ENCODE data around the gene POC1B.

DNA sequence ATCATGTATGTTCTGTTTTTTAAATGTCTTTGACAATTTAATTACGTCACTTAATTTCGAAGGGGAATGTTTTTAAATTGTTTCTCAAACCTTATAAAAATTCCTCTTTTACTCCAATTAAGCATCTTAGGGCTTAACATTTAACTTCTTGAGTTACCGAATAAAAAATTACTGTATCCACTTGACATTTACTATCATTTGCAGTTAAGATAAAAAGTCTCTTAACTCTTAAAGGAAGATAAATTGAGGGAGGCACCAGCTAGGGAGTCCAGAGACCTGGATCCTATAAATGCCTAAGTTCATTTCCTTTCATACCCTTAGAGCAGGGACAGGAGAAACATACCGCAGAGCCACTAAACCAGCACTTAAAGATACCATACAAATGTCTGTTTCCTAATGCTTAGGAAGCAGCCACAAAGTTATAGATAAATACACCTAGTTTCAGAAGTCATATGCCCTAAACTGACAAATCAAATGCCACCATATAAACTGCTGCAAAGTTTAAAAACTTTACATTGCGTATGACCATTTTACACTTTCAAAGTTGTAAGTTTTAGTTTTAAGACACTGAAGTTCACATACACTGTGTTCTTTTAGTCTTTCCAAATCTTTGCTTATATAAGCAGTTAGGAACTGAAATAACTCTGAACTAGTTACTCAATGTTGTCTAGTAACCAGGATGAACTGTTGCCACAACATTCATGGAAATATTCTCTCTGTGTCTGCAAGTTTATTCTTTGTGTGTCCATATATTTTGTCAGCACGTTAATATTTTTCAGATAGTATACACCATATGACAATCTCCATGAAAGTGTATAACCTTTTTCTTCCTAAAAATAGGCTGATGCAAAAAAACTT is 72.5 kb downstream of the POC1B start:
- TF ChIP-seq, protein P1, sequence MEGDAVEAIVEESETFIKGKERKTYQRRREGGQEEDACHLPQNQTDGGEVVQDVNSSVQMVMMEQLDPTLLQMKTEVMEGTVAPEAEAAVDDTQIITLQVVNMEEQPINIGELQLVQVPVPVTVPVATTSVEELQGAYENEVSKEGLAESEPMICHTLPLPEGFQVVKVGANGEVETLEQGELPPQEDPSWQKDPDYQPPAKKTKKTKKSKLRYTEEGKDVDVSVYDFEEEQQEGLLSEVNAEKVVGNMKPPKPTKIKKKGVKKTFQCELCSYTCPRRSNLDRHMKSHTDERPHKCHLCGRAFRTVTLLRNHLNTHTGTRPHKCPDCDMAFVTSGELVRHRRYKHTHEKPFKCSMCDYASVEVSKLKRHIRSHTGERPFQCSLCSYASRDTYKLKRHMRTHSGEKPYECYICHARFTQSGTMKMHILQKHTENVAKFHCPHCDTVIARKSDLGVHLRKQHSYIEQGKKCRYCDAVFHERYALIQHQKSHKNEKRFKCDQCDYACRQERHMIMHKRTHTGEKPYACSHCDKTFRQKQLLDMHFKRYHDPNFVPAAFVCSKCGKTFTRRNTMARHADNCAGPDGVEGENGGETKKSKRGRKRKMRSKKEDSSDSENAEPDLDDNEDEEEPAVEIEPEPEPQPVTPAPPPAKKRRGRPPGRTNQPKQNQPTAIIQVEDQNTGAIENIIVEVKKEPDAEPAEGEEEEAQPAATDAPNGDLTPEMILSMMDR (IDR thresholded peaks at IDR 0.05 in 4 of 5, conservative IDR thresholded peaks at IDR 0.05 in 1 of 5): no peak
- no peak for TF ChIP-seq POLR2A (IDR thresholded peaks at IDR 0.05)
